ENCODE measurements around the gene CLPTM1.

Gene CLPTM1

DNA sequence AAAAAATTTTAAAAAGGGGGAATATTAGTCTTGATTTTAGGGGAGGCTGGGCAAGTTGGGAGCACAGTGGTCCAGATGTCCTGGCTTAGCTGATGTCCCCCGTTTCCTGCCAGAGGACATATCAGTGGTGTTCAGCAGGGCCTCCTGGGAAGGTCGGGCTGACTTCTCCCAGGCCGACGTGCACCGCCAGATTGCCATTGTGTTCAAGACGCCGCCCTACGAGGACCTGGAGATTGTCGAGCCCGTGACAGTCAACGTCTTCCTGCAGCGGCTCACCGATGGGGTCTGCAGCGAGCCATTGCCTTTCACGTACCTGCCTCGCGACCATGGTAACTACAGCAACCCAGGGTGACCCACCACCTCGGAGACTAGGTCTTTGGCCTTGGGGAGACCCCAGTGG, 77.2 kb downstream of the CLPTM1 start:
- no peak overlapping the region for H3K4me3 ChIP-seq (ENCODE audit: low read depth, low read length)
- TF ChIP-seq, protein P1, sequence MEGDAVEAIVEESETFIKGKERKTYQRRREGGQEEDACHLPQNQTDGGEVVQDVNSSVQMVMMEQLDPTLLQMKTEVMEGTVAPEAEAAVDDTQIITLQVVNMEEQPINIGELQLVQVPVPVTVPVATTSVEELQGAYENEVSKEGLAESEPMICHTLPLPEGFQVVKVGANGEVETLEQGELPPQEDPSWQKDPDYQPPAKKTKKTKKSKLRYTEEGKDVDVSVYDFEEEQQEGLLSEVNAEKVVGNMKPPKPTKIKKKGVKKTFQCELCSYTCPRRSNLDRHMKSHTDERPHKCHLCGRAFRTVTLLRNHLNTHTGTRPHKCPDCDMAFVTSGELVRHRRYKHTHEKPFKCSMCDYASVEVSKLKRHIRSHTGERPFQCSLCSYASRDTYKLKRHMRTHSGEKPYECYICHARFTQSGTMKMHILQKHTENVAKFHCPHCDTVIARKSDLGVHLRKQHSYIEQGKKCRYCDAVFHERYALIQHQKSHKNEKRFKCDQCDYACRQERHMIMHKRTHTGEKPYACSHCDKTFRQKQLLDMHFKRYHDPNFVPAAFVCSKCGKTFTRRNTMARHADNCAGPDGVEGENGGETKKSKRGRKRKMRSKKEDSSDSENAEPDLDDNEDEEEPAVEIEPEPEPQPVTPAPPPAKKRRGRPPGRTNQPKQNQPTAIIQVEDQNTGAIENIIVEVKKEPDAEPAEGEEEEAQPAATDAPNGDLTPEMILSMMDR (IDR thresholded peaks at IDR 0.05; ENCODE audit: insufficient read depth, low read depth, low read length, missing control alignments) = no peak
- no peak for DNase-seq (ENCODE audit: low read depth)

DNA sequence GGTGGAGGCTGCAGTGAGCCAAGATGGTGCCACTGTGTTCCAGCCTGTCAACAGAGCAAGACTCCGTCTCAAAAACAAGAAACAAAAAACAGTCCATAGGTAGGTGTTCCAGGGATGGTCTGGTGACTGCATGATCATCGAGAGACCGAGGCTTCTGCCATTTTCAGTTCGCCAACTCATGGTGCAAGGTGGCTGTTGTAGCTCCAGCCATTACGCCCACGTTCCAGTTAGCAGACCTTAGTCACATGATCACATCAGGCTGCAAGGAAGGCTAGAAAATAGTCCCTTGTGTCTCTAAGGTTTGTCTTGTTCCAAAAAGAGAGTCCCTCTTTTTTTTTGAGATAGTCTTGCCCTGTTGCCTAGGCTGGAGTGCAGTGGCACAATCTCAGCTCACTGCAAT, 80.6 kb downstream of the CLPTM1 start:
- TF ChIP-seq, protein P1 (IDR thresholded peaks at IDR 0.05; ENCODE audit: insufficient read depth, low read depth, low read length, missing control alignments) = no peak
- no peak for DNase-seq (ENCODE audit: low read depth)

DNA sequence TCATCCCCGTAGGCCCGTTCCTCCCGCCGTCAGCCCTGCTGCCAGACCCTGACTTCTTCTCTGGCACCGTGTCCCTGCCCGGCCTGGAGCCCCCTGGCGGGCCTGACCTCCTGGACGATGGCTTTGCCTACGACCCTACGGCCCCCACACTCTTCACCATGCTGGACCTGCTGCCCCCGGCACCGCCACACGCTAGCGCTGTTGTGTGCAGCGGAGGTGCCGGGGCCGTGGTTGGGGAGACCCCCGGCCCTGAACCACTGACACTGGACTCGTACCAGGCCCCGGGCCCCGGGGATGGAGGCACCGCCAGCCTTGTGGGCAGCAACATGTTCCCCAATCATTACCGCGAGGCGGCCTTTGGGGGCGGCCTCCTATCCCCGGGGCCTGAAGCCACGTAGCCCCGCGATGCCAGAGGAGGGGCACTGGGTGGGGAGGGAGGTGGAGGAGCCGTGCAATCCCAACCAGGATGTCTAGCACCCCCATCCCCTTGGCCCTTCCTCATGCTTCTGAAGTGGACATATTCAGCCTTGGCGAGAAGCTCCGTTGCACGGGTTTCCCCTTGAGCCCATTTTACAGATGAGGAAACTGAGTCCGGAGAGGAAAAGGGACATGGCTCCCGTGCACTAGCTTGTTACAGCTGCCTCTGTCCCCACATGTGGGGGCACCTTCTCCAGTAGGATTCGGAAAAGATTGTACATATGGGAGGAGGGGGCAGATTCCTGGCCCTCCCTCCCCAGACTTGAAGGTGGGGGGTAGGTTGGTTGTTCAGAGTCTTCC, 82.4 kb downstream of the CLPTM1 start:
- DNase-seq (ENCODE audit: low read depth) = no peak
- TF ChIP-seq, protein P1 (IDR thresholded peaks at IDR 0.05; ENCODE audit: insufficient read depth, low read depth, low read length, missing control alignments) = no peak
- no peak overlapping the region for H3K4me3 ChIP-seq (ENCODE audit: low read depth, low read length)

More for the DNA sequence above, 80.6 kb downstream of the CLPTM1 start:
- no peak overlapping the region for H3K4me3 ChIP-seq (ENCODE audit: low read depth, low read length)

DNA sequence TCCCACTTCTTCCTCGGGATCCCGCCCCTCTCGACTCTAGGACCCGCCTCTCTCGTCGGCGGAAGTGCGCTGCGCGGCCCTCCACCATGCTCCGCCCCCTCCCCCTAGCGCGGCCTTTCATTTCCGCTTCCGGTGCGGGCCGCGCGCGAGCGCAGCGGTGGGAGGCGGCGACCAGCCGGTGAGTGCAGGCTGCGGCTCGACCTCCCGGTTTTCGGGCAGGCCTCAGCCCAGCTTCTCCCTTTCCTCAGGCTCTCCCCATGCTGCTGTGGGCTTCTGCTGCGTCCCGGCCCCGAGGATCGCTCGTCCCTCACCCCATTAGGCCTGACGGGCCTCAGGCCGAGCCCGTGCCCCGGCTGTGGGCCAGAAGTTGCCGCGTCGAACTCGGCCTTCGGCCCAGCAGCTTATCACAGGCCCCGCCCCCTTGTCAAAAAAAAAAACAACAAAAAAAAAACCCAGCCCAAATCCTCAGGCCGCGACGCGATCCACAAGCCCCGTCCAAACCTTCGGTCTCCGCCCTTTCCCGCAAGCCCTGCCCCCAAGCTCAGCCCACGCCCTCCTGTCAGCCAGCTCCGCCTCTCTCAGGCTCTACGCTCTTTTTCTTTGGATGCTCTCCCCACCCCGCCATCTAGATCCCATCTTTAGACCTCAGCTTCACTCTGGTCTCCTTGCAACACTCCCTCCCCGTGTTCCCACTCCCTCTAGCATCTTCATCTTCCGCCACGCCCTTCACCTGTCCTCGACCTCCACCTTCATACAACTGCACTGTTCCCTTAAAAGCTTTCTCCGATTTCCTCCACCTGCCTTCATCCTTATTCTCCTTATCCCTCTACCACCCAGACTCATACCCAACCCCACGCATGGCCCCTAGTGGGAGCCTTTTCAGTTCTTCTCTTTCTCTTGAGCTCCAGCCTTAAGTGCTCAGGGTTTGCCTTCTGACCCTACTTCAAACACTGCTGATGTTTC, 84.0 kb downstream of the CLPTM1 start, which contains the start of gene CLASRP:
Gene CLASRP (plus strand): TSS at position 115 of the 963 bp plus-strand sequence. CDS start 1,168 bp downstream, outside the sequence.
- H3K4me3 ChIP-seq (ENCODE audit: low read depth, low read length) = peak within 1 kb of the TSS; percentile 66
- peak; percentile 91 for DNase-seq (ENCODE audit: low read depth)
- TF ChIP-seq, protein P1 (IDR thresholded peaks at IDR 0.05; ENCODE audit: insufficient read depth, low read depth, low read length, missing control alignments) = no peak

DNA sequence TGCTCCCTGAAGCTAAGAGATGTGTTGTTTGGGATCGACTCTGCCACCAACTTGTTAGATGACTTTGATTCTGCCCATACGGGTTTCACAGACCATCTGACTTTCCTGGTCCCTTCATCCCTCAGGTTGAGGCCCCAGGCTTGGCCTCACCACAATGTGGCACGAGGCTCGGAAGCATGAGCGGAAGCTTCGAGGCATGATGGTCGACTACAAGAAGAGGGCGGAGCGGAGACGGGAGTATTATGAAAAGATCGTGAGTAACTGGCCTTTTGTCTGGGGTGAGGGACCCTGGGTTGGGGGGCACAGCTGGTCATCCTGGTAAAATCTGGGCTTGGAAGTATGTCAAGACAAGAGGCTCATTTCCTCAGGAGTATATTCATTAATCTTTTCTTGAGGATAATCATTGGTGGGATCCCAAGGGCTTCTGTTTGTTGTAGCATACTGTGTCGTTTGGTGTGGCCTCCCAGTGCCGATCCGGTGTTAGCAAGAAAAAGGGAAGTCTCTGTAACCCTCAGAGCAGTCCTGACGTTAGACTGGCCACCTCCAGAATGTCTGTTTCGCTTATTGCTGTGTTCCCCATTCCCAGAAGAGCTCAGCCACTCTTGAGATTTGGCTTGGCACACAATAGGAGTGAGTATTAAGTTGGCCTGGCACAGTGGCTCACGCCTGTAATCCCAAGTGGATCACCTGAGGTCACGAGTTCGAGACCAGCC, 85.0 kb downstream of the CLPTM1 start:
- DNase-seq (ENCODE audit: low read depth) = no peak
- H3K4me3 ChIP-seq (ENCODE audit: low read depth, low read length) = peak overlapping the region; percentile 66
- TF ChIP-seq, protein P1 (IDR thresholded peaks at IDR 0.05; ENCODE audit: insufficient read depth, low read depth, low read length, missing control alignments) = no peak

DNA sequence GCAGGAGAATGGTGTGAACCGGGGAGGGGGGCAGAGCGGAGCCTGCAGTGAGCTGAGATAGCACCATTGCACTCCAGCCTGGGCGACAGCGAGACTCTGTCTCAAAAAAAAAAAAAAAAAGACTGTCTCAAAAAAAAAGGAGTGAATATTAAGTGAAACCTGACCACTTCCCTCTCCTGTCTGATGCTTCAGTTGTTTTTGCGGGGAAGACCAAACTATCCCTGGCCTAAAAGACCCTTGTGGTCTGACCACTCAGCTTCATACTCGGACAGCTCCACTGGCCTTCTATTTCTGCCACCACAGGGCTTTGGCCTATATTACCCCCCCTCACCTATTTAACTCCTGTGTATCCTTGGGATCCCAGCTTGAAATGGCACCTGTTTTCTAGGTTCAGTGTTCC, 85.9 kb downstream of the CLPTM1 start:
- H3K4me3 ChIP-seq (ENCODE audit: low read depth, low read length) = no peak overlapping the region
- no peak for DNase-seq (ENCODE audit: low read depth)
- TF ChIP-seq, protein P1 (IDR thresholded peaks at IDR 0.05; ENCODE audit: insufficient read depth, low read depth, low read length, missing control alignments) = no peak

All from GM12865 (cell line).